GM19397 (cell line): ENCODE measurements around the gene LAMA5.

Experiments
- ATAC-seq: cut with Tn5 transposase; IDR thresholded peaks from one replicate; pipeline ENCODE4 v1.9.1; 2021; ENCODE audit warnings: mild to moderate bottlenecking, moderate library complexity; ENCODE audit not compliant: unreplicated experiment

Gene LAMA5

GRCh38 chr20:62370807-62371587, 3.9 kb upstream of the LAMA5 start:
- ATAC-seq = no peak

DNA sequence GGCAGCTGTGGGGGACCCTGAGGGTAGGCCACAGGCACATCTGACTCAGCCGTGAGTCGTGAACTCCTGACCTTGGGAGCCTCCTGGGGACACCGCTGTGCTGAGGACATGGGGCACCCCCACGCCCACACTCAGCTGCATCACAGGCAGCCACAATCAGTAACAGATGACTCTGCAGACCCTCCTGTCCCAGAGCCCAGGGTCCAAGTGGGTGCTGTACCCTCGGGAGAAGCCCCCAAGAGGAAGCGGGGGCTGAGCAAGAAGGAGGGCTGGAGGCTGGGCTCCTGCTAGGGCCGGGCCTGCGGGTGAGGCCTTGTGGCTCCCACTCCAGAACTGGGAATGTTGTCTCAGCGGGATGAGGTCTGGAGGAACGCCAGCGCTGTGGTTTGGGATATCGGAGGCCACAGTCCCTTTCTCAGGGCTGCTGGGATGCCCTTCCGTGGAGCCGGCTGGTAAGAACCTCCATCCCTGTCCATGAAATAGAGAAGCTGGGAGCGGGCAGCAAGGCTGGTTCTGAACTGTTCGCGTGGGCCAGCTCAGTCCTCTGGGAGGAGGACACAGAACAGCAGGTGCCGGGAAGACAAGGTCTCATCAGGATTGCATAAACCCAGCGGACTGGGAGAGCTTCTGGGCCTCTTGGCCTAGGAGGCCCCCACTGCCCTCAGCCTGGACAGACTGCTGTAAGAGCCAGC, 3.1 kb upstream of the LAMA5 start:
- ATAC-seq = no peak

DNA sequence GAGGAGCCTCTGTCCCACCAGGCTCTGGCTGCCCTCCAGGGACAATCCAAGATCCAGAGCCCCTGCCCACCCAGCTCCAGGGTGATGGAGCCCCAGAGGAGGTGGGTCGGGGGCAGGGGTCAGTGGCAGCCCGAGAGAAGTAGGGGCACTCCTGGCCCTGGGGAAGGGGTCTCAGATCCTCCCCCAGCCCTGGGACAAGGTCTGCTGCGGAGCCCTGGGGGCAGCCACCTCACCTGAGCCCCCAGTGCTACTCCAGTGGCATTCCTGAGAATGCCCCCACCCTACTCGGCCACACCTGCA, 2.7 kb upstream of the LAMA5 start:
- no peak for ATAC-seq

GRCh38 chr20:62368976-62369814, 2.1 kb upstream of the LAMA5 start:
- no peak for ATAC-seq

- ATAC-seq = no peak
Measured at GRCh38 chr20:62368392-62368975, 1.4 kb upstream of the LAMA5 start.

GRCh38 chr20:62367633-62368391, 700 bp upstream of the LAMA5 start:
- no peak for ATAC-seq

GRCh38 chr20:62366370-62367135, 559 bp downstream of the LAMA5 start:
- no peak for ATAC-seq

- no peak for ATAC-seq
Measured at GRCh38 chr20:62365814-62366369, 1.2 kb downstream of the LAMA5 start.

GRCh38 chr20:62364911-62365736, 2.0 kb downstream of the LAMA5 start:
- ATAC-seq = no peak

- ATAC-seq = no peak
Measured at GRCh38 chr20:62363920-62364851, 2.9 kb downstream of the LAMA5 start.

- no peak for ATAC-seq
Measured at GRCh38 chr20:62362991-62363919, 3.9 kb downstream of the LAMA5 start.

GRCh38 chr20:62362590-62362940, 4.5 kb downstream of the LAMA5 start:
- ATAC-seq = no peak

DNA sequence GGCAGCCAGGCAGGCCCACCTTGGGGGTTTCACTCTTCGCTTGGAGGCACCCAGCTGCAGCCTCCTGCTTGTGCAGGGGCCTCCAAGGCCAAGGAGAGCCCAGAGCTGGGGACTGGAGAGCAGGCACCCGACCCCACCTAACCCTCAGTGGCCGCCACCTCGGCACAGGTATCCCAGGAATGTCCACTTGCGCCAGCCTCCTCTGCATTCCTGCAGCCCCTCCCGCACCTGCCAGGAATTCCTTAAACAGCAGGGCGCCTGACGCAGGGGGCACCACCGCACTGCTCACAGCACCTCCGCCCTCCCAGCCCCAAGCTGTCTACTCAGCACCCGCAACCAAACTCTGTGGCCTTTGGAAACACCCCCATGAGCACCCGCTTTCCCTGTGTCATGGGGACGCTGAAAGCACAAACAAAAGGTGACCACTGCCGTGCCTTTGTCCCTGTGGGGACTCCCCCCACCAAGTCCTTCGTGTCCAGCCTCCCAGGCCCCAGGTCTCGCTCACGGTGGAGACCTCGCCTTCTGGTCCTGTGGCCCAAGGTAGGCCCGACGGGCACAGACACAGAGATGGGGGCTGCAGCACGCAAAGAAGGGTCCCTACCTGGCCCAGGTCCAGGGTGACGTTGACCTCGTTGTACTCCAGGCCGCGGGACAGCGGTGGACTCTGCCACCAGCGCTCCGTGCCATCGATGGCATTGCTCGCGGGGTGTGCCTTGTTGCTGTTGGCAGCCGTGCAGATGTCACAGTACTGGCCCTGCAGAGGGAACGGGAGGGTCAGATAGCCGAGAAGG, 5.1 kb downstream of the LAMA5 start:
- no peak for ATAC-seq

GRCh38 chr20:62360854-62361798, 6.0 kb downstream of the LAMA5 start:
- ATAC-seq = no peak
